H9 (cell line): ENCODE measurements around the gene HSD17B8. TPM values are rescaled to one million over a fixed set of nuclear protein-coding genes. Genes with fewer than 3 reads are reported as not detected.

Experiments used
- DNase-seq: peaks from one replicate; pipeline ENCODE4 v3.0.0-alpha.2; 2017
- H2AFZ ChIP-seq: one replicate; pipeline ENCODE4 v1.6.1; 2013; ENCODE audit warnings: mild to moderate bottlenecking, low read length, control low read depth, moderate library complexity
- H2AK5ac ChIP-seq: 2 replicates; pipeline ENCODE4 v1.6.1; 2013; ENCODE audit warnings: low read length, control low read depth, mixed read lengths; ENCODE audit not compliant: insufficient read length
- H2BK120ac ChIP-seq: one replicate; pipeline ENCODE4 v1.6.1; 2013; ENCODE audit warnings: low read depth, mild to moderate bottlenecking, low read length, control low read depth, inconsistent platforms; ENCODE audit not compliant: poor library complexity, severe bottlenecking
- H2BK12ac ChIP-seq: 2 replicates; pipeline ENCODE4 v1.6.1; 2013; ENCODE audit warnings: low read length, control low read depth, mixed read lengths, low read depth; ENCODE audit not compliant: insufficient read length
- H2BK15ac ChIP-seq: 2 replicates; pipeline ENCODE4 v1.6.1; 2013; ENCODE audit warnings: low read depth, low read length, control low read depth
- H2BK20ac ChIP-seq: one replicate; pipeline ENCODE4 v1.6.1; 2013; ENCODE audit warnings: low read depth, mild to moderate bottlenecking, low read length, control low read depth, inconsistent platforms; ENCODE audit not compliant: poor library complexity, severe bottlenecking
- H2BK5ac ChIP-seq: 2 replicates; pipeline ENCODE4 v1.6.1; 2013; ENCODE audit warnings: low read length, control low read depth, mixed read lengths; ENCODE audit not compliant: insufficient read length
- H3K14ac ChIP-seq: 2 replicates; pipeline ENCODE4 v1.6.1; 2013; ENCODE audit warnings: low read length, control low read depth; ENCODE audit not compliant: insufficient read depth
- H3K18ac ChIP-seq: 2 replicates; pipeline ENCODE4 v1.6.1; 2013; ENCODE audit warnings: low read depth, mild to moderate bottlenecking, mixed read lengths, low read length, control low read depth; ENCODE audit not compliant: insufficient read length
- H3K23ac ChIP-seq: 2 replicates; pipeline ENCODE4 v1.6.1; 2013; ENCODE audit warnings: low read length, control low read depth, mixed read lengths, low read depth; ENCODE audit not compliant: insufficient read length
- H3K23me2 ChIP-seq: 2 replicates; pipeline ENCODE4 v1.6.1; 2013; ENCODE audit warnings: low read depth, mild to moderate bottlenecking, mixed read lengths, low read length, control low read depth; ENCODE audit not compliant: insufficient read length, poor library complexity, severe bottlenecking
- H3K27ac ChIP-seq: 2 replicates; pipeline ENCODE4 v1.5.1; 2013; ENCODE audit warnings: low read length, control low read depth, mixed read lengths, low read depth; ENCODE audit not compliant: insufficient read length
- H3K27me3 ChIP-seq: 2 replicates; pipeline ENCODE4 v1.6.1; 2013; ENCODE audit warnings: low read length, control low read depth, inconsistent platforms; ENCODE audit not compliant: insufficient read depth
- H3K4ac ChIP-seq: 2 replicates; pipeline ENCODE4 v1.6.1; 2013; ENCODE audit warnings: low read depth, mild to moderate bottlenecking, control low read depth, inconsistent platforms, low read length, moderate library complexity
- H3K4me1 ChIP-seq: 2 replicates; pipeline ENCODE4 v1.6.1; 2013; ENCODE audit warnings: low read length, control low read depth, inconsistent platforms; ENCODE audit not compliant: insufficient read depth
- H3K4me2 ChIP-seq: 2 replicates; pipeline ENCODE4 v1.6.1; 2013; ENCODE audit warnings: low read length, control low read depth, mixed read lengths; ENCODE audit not compliant: insufficient read length, insufficient read depth
- H3K56ac ChIP-seq: 2 replicates; pipeline ENCODE4 v1.6.1; 2013; ENCODE audit warnings: low read depth, mild to moderate bottlenecking, mixed read lengths, low read length, control low read depth; ENCODE audit not compliant: insufficient read length
- H3K79me1 ChIP-seq: 2 replicates; pipeline ENCODE4 v1.6.1; 2013; ENCODE audit warnings: low read depth, mild to moderate bottlenecking, moderate library complexity, low read length, control low read depth, inconsistent platforms; ENCODE audit not compliant: insufficient read depth, poor library complexity, severe bottlenecking
- H3K79me2 ChIP-seq: 2 replicates; pipeline ENCODE4 v1.6.1; 2013; ENCODE audit warnings: low read length, control low read depth, inconsistent platforms; ENCODE audit not compliant: insufficient read depth
- H3K9ac ChIP-seq: 2 replicates; pipeline ENCODE4 v1.6.1; 2013; ENCODE audit warnings: low read length, control low read depth, mixed read lengths; ENCODE audit not compliant: insufficient read length; ENCODE audit errors: extremely low read depth
- H3K9me3 ChIP-seq: one replicate; pipeline ENCODE4 v1.6.1; 2013; ENCODE audit warnings: low read depth, low read length, inconsistent platforms; ENCODE audit not compliant: control insufficient read depth
- H3T11ph ChIP-seq: one replicate; pipeline ENCODE4 v1.6.1; 2013; ENCODE audit warnings: mild to moderate bottlenecking, low read length, control low read depth, inconsistent platforms
- H4K20me1 ChIP-seq: one replicate; pipeline ENCODE4 v1.6.1; 2013; ENCODE audit not compliant: control insufficient read depth, insufficient read length, insufficient read depth
- H4K5ac ChIP-seq: 2 replicates; pipeline ENCODE4 v1.6.1; 2013; ENCODE audit warnings: low read depth, mild to moderate bottlenecking, mixed read lengths, low read length, control low read depth; ENCODE audit not compliant: insufficient read length
- H4K8ac ChIP-seq: replicated peaks from 2 replicates; pipeline ENCODE4 v1.6.1; 2013; ENCODE audit warnings: low read length, control low read depth, mixed read lengths, low read depth; ENCODE audit not compliant: insufficient read length
- H4K91ac ChIP-seq: 2 replicates; pipeline ENCODE4 v1.6.1; 2013; ENCODE audit warnings: low read depth, mild to moderate bottlenecking, moderate library complexity, mixed read lengths, low read length, control low read depth; ENCODE audit not compliant: insufficient read length
- H3K27ac Mint-ChIP-seq, 3 experiments: 2 replicates in 2 of 3; 3 replicates in 1 of 3; pipeline ENCODE4 v1.8.0; 2020 to 2021; ENCODE audit warnings: mixed read lengths in 3 of 3, mild to moderate bottlenecking in 1 of 3, moderate library complexity in 1 of 3
- H3K27me3 Mint-ChIP-seq: 2 replicates; pipeline ENCODE4 v1.8.0; 2021; ENCODE audit warnings: low read depth, mild to moderate bottlenecking, moderate library complexity, mixed read lengths
- H3K36me3 Mint-ChIP-seq, 3 experiments: 2 replicates in 2 of 3; 3 replicates in 1 of 3; pipeline ENCODE4 v1.8.0; 2020 to 2021; ENCODE audit warnings: low read depth in 3 of 3, mixed read lengths in 3 of 3; ENCODE audit not compliant: insufficient read depth in 1 of 3
- H3K4me1 Mint-ChIP-seq, 2 experiments: 2 replicates each; pipeline ENCODE4 v1.8.0; 2020; ENCODE audit warnings: mixed read lengths in 2 of 2
- H3K4me3 Mint-ChIP-seq, 2 experiments: 2 replicates in 1 of 2; 3 replicates in 1 of 2; pipeline ENCODE4 v1.8.0; 2020 to 2021; ENCODE audit warnings: mild to moderate bottlenecking in 2 of 2, mixed read lengths in 2 of 2, moderate library complexity in 1 of 2
- H3K9me3 Mint-ChIP-seq, 2 experiments: 2 replicates in 1 of 2; 3 replicates in 1 of 2; pipeline ENCODE4 v1.8.0; 2020; ENCODE audit warnings: mild to moderate bottlenecking in 2 of 2, mixed read lengths in 2 of 2, moderate library complexity in 1 of 2
- WGBS: extraction: QIAGEN DNeasy Blood & Tissue Kit; methylation state at CpG from one replicate; pipeline ENCODE4 v1.1.7; 2013; ENCODE audit warnings: missing lambda C conversion rate, low lambda C conversion rate, mixed read lengths; ENCODE audit not compliant: insufficient read length; ENCODE audit errors: extremely low coverage; 5-methylcytosine and 5-hydroxymethylcytosine counted together
- total RNA-seq: library from RNA; stranded (reverse); gene quantifications from 2 replicates; pipeline ENCODE4 v1.2.1, GENCODE V29; 2021
- TF ChIP-seq, protein P1 (sequence below): fragments of 200-600 bp; sonication (generic); conservative IDR thresholded peaks from 3 replicates; pipeline ENCODE4 v1.8.0; 2021; ENCODE audit warnings: antibody characterized with exemption, mild to moderate bottlenecking

HSD17B8 gene
- total RNA-seq, 1 experiment from 2014 or later = 7.1 TPM

- Histone ChIP-seq H2BK120ac (no peak within 1 kb of the TSS), H3K23me2 (peaks cover 17% of the 10 kb centered on the region), H3K14ac (peak within 1 kb of the TSS; percentile 87), H3K56ac (no peak within 1 kb of the TSS), H2AFZ (no peak within 1 kb of the TSS), H3K9ac (peak within 1 kb of the TSS; percentile 88), H4K91ac (no peak within 1 kb of the TSS), H3K18ac (peak within 1 kb of the TSS; percentile 76), H3K4me2 (peak within 1 kb of the TSS; percentile 86), H2AK5ac (no peak within 1 kb of the TSS), H3K79me2 (peaks cover 4% of the 10 kb centered on the region; the same call in 1 of the 2 replicates), H2BK12ac (no peak within 1 kb of the TSS), H4K5ac (no peak within 1 kb of the TSS), H3K27ac (peak within 1 kb of the TSS; percentile 57), H2BK15ac (no peak within 1 kb of the TSS), H3K79me1 (no peaks in the 10 kb centered on the region), H3K27me3 (peaks cover 3% of the 10 kb centered on the region; the same call in 1 of the 2 replicates), H3K4me1 (peaks cover 12% of the 10 kb centered on the region; the same call in 1 of the 2 replicates), H2BK20ac (no peak within 1 kb of the TSS), H3K23ac (no peak within 1 kb of the TSS), H4K20me1 (no peaks in the 10 kb centered on the region), H2BK5ac (no peak within 1 kb of the TSS), H3T11ph (no peak within 1 kb of the TSS), H3K4ac (no peak within 1 kb of the TSS), H3K9me3 (no peaks in the 10 kb centered on the region), H4K8ac (no peak within 1 kb of the TSS)
- H3K4me1 Mint-ChIP-seq = peaks cover 40 to 50% of the 10 kb centered on the region in 2 experiments
- no CpG with 5 or more reads among the region's 68 CpGs for WGBS
- H3K4me3 Mint-ChIP-seq = peak within 1 kb of the TSS; percentile 96 to 99
- no peaks in the 10 kb centered on the region; a peak in 1 of 5 replicates for H3K9me3 Mint-ChIP-seq
- TF ChIP-seq, protein P1, sequence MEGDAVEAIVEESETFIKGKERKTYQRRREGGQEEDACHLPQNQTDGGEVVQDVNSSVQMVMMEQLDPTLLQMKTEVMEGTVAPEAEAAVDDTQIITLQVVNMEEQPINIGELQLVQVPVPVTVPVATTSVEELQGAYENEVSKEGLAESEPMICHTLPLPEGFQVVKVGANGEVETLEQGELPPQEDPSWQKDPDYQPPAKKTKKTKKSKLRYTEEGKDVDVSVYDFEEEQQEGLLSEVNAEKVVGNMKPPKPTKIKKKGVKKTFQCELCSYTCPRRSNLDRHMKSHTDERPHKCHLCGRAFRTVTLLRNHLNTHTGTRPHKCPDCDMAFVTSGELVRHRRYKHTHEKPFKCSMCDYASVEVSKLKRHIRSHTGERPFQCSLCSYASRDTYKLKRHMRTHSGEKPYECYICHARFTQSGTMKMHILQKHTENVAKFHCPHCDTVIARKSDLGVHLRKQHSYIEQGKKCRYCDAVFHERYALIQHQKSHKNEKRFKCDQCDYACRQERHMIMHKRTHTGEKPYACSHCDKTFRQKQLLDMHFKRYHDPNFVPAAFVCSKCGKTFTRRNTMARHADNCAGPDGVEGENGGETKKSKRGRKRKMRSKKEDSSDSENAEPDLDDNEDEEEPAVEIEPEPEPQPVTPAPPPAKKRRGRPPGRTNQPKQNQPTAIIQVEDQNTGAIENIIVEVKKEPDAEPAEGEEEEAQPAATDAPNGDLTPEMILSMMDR = no peak
- peak within 1 kb of the TSS; percentile 99 for H3K27ac Mint-ChIP-seq
- H3K36me3 Mint-ChIP-seq = peaks cover 34 to 49% (median 38%) of the 10 kb centered on the region in 3 experiments
- DNase-seq = peak; percentile 98
- H3K27me3 Mint-ChIP-seq = peaks cover 6% of the 10 kb centered on the region
Measured at GRCh38 chr6:33200219-33201146, 4.0 kb upstream of the HSD17B8 start, which contains the start of the genes RXRB and SLC39A7. Gene RXRB (minus strand): TSS chr6:33200665. CDS start chr6:33200476, 189 bp downstream. Gene SLC39A7 (plus strand): TSS chr6:33200867. CDS start chr6:33201246, 379 bp downstream.
